ENCODE results near the gene MAK.

DNA sequence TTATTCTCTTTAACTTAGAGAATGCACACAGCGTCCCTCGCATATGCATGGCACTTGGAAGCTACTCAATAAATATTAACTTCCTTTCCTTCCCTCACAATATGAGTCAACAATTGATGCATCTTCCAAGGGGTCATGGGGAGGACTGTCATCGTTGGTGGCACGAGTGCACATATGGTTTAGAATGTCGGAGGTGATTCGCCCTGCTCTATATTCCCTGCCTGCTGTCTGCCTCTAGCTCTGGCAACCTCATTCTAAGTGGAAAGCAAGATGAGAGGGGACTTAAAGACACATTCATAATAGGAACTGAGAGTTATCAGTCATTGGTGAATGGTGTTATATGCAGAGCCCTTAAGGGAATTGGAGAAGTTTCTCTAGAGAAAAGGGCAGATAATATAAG lies 44.6 kb downstream of the MAK start:
- TF ChIP-seq POLR2A (IDR thresholded peaks at IDR 0.05; ENCODE audit: low read depth, low read length) (no peak), POLR2AphosphoS5 (IDR thresholded peaks at IDR 0.05; ENCODE audit: low read depth, low read length) (no peak)
